Kidney (tissue), 14 donors: Measurements from ENCODE around the gene MEI4. TPM values are rescaled to one million over a fixed set of nuclear protein-coding genes. Genes with fewer than 3 reads are reported as not detected.

ENCODE experiments used
- DNase-seq, 5 donors: peaks; one replicate each; pipeline ENCODE4 v3.0.0-alpha.2; 2013 to 2020
- FAIRE-seq: peaks from 2 replicates; lab custom pipeline; 2012; peaks lifted over from hg19 to GRCh38; lab: Jason Lieb, UNC
- H3K27ac ChIP-seq, 2 donors: one replicate each; pipeline ENCODE4 v1.7.0; 2013; ENCODE audit warnings: low read depth in 2 of 2, low read length in 2 of 2, inconsistent platforms in 1 of 2
- H3K27me3 ChIP-seq: one replicate; pipeline ENCODE4 v1.7.1; 2013; ENCODE audit warnings: low read length, inconsistent platforms; ENCODE audit not compliant: control insufficient read depth, insufficient read depth
- H3K36me3 ChIP-seq, 3 donors: one replicate each; pipeline versions ENCODE4 v1.7.0 to v1.7.1; 2013; ENCODE audit warnings: low read length in 3 of 3, control low read depth in 1 of 3, inconsistent platforms in 1 of 3; ENCODE audit not compliant: insufficient read depth in 3 of 3, control insufficient read depth in 2 of 3
- H3K4me1 ChIP-seq, 3 donors: one replicate each; pipeline versions ENCODE4 v1.7.0 to v1.7.1; 2013; ENCODE audit warnings: low read length in 3 of 3, inconsistent platforms in 1 of 3, low read depth in 1 of 3; ENCODE audit not compliant: control insufficient read depth in 2 of 3, insufficient read depth in 2 of 3
- H3K4me3 ChIP-seq, 3 donors: one replicate each; pipeline versions ENCODE4 v1.7.0 to v1.8.1; 2013; ENCODE audit warnings: low read length in 3 of 3, control low read depth in 1 of 3, inconsistent platforms in 1 of 3
- H3K9ac ChIP-seq, 3 donors: one replicate each; pipeline versions ENCODE4 v1.7.0 to v1.7.1; 2013; ENCODE audit warnings: low read length in 3 of 3, control low read depth in 1 of 3, inconsistent platforms in 1 of 3
- H3K9me3 ChIP-seq, 3 donors: one replicate each; pipeline versions ENCODE4 v1.7.0 to v1.7.1; 2013; ENCODE audit warnings: low read length in 3 of 3, control low read depth in 1 of 3, inconsistent platforms in 1 of 3; ENCODE audit not compliant: control insufficient read depth in 2 of 3, insufficient read depth in 1 of 3
- intact Hi-C: fragments of 100-400 bp; cut with DNase I; formaldehyde crosslinking; loops from one replicate; pipeline ENCODE4 v1.11.1; 2022
- polyA plus RNA-seq: library from polyadenylated mRNA; stranded (reverse); fragments of 350-450 nt; fragmentation: Illumina TruSeq; extraction: RNeasy Lipid Tissue Mini Kit (QIAGEN cat#74804); gene quantifications from one replicate; pipeline ENCODE4 v1.2.3, GENCODE V29; 2014; ENCODE audit warnings: low read depth, low replicate concordance; ENCODE audit not compliant: insufficient read depth
- total RNA-seq: library from RNA; stranded (reverse); fragmentation: NEBNext Ultra II Directional; extraction: Animal tissue kit (Norgen Biotek cat#: 25700); gene quantifications from one replicate; pipeline ENCODE4 v1.2.1, GENCODE V29; 2021
- TF ChIP-seq, protein P1 (sequence below): IDR thresholded peaks from 3 replicates; pipeline ENCODE4 v1.5.1; 2012; ENCODE audit warnings: mild to moderate bottlenecking, moderate library complexity, borderline replicate concordance; ENCODE audit not compliant: insufficient read depth; ENCODE audit errors: extremely low read depth
- donor health status: control.
- donor health status: control.
- donor health status: control.
- donor health status: control.
- donor health status: control.
- donor health status: DM: yes; HTN: yes; CAD: no.
- donor health status: Normal renal cell carcinoma (clear cell type).

Gene MEI4
- total and polyA plus RNA-seq, 2 donors from 2014 or later, result 1.2 to 2.3 TPM

DNA sequence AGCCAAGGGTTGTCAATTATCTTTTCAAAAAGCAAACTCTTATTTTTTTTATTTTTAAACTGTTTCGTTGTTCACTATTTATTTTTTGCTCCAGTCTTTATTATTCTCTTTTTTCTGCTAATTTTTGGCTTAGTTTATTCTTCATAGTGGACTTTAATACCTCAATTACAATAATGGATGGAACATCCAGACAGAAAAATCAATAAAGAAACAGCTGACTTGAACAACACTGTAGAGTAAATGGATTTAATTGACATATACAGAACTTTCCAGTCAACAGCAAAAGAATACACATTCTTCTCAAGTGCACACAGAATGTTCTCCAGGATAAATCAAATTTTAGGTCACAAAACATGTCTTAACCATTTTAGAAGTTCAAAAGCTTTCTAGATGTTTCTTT lies 111.5 kb downstream of the MEI4 start:
- TF ChIP-seq, protein P1, sequence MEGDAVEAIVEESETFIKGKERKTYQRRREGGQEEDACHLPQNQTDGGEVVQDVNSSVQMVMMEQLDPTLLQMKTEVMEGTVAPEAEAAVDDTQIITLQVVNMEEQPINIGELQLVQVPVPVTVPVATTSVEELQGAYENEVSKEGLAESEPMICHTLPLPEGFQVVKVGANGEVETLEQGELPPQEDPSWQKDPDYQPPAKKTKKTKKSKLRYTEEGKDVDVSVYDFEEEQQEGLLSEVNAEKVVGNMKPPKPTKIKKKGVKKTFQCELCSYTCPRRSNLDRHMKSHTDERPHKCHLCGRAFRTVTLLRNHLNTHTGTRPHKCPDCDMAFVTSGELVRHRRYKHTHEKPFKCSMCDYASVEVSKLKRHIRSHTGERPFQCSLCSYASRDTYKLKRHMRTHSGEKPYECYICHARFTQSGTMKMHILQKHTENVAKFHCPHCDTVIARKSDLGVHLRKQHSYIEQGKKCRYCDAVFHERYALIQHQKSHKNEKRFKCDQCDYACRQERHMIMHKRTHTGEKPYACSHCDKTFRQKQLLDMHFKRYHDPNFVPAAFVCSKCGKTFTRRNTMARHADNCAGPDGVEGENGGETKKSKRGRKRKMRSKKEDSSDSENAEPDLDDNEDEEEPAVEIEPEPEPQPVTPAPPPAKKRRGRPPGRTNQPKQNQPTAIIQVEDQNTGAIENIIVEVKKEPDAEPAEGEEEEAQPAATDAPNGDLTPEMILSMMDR, result no peak
- no peak overlapping the region for H3K4me3 ChIP-seq
- H3K9ac ChIP-seq, result no peak overlapping the region
- H3K36me3 ChIP-seq, result no peaks in the 10 kb centered on the region
- no peaks in the 10 kb centered on the region for H3K9me3 ChIP-seq
- intact Hi-C loops, result no loop called here
- no peaks in the 10 kb centered on the region for H3K4me1 ChIP-seq
- DNase-seq, result no peak
- FAIRE-seq, result no peak
- H3K27me3 ChIP-seq, result no peaks in the 10 kb centered on the region
- H3K27ac ChIP-seq, result no peak overlapping the region

DNA sequence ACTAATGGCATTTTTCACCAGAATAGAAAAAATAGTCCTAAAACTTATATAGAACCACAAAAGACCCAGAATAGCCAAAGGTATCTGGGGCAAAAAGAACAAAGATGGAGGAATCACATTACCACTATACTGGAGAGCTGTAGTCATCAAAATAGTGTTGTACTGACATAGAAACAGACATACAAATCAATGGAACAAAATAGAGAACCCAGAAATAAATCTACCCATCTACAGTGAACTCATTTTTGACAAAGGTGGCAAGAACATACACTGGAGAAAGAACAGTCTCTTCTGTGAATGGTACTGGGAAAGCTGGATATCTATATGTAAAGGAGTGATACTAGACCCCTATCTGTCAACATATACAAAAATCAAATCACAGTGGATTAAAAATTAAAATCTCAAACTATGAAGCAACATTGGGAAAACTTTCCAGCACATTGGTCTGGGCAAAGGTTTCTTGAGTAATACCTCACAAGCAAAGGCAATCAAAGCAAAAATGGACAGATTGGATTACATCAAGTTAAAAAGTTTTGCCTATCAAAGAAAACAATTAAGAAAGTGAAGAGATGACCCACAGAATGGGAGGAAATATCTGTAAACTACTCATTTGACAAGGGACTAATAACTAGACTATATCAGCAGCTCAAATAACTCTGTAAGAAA lies 120.5 kb downstream of the MEI4 start:
- TF ChIP-seq, protein P1, result no peak
- Histone ChIP-seq H3K36me3 (no peaks in the 10 kb centered on the region), H3K4me3 (no peak overlapping the region), H3K27me3 (no peaks in the 10 kb centered on the region), H3K9ac (no peak overlapping the region), H3K4me1 (no peaks in the 10 kb centered on the region), H3K27ac (no peak overlapping the region), H3K9me3 (no peaks in the 10 kb centered on the region)
- intact Hi-C loops, result no loop called here
- no peak for DNase-seq
- no peak for FAIRE-seq

DNA sequence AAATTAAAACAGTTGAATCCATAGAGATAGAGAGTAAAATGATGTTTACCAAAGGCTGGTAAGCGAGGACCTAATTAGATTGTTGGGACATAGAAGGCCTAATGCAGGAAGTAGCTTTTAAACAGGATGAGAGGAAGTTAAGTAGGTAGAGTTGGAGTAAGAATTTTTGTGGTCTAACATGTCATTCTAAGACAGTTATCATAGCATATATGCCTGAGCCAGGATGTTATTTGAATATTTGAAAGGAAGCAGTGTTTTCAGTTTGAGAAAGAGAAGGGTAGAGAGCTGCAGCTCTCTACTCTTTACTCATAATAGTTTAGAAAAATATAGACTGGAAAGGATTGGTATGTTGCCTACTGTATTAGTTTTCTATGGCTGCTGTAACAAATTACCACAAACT lies 121.6 kb downstream of the MEI4 start:
- H3K4me3 ChIP-seq, result no peak overlapping the region
- no peak for FAIRE-seq
- H3K27me3 ChIP-seq, result no peaks in the 10 kb centered on the region
- no peak for DNase-seq
- no peaks in the 10 kb centered on the region for H3K36me3 ChIP-seq
- H3K9me3 ChIP-seq, result no peaks in the 10 kb centered on the region
- no peak overlapping the region for H3K9ac ChIP-seq
- H3K4me1 ChIP-seq, result no peaks in the 10 kb centered on the region
- TF ChIP-seq, protein P1, result no peak
- no peak overlapping the region for H3K27ac ChIP-seq
- intact Hi-C loops, result no loop called here

DNA sequence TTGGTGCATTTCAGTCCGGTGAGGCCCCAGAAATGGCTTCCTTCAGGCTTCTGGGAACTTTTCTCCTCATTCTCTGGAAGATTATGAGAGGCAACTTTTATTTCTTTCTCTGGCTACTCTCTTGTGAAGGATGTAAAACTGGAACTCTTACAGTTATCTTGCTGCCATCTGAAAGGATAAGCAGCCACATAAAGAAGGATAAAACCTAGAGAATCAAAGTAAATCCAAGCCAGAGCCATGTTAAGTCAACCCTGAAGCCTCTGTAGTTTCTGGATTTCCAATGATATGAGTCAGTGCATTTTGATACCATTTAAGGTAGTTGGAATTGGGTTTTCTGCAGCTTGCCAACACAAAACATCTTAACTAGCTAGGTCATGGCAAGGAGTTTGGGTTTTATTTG lies 123.6 kb downstream of the MEI4 start:
- FAIRE-seq (no peak), DNase-seq (no peak)
- TF ChIP-seq, protein P1, result no peak
- Histone ChIP-seq H3K4me1 (no peaks in the 10 kb centered on the region), H3K9ac (no peak overlapping the region), H3K9me3 (no peaks in the 10 kb centered on the region), H3K4me3 (no peak overlapping the region), H3K27me3 (no peaks in the 10 kb centered on the region), H3K27ac (no peak overlapping the region), H3K36me3 (no peaks in the 10 kb centered on the region)
- intact Hi-C loops, result no loop called here
